Mesothelial cell of epicardium (in vitro differentiated cells): ENCODE results near the gene NFIB. TPM values are rescaled to one million over a fixed set of nuclear protein-coding genes. Genes with fewer than 3 reads are reported as not detected.

Experiments used
- DNase-seq, 2 experiments: peaks; one replicate each; pipeline ENCODE4 v3.0.0; 2021; ENCODE audit warnings: low spot score in 2 of 2; ENCODE audit not compliant: unreplicated experiment in 2 of 2
- H3K27ac Mint-ChIP-seq: 2 replicates; pipeline ENCODE4 v1.8.0; 2021; ENCODE audit warnings: mixed read lengths
- H3K27me3 Mint-ChIP-seq: 2 replicates; pipeline ENCODE4 v1.8.0; 2021; ENCODE audit warnings: low read depth, mixed read lengths
- H3K36me3 Mint-ChIP-seq: 2 replicates; pipeline ENCODE4 v1.8.0; 2021; ENCODE audit warnings: mixed read lengths
- H3K4me1 Mint-ChIP-seq: 2 replicates; pipeline ENCODE4 v1.8.0; 2021; ENCODE audit warnings: mixed read lengths
- H3K4me3 Mint-ChIP-seq: 2 replicates; pipeline ENCODE4 v1.8.0; 2021; ENCODE audit warnings: mild to moderate bottlenecking, moderate library complexity, mixed read lengths
- H3K9me3 Mint-ChIP-seq: 2 replicates; pipeline ENCODE4 v1.8.0; 2021; ENCODE audit warnings: mixed read lengths
- CTCF ChIP-seq: fragments of 200-600 bp; sonication (generic); IDR thresholded peaks from one replicate; pipeline ENCODE4 v1.5.0; 2021; ENCODE audit warnings: antibody characterized with exemption; ENCODE audit not compliant: unreplicated experiment
- total RNA-seq: library from RNA; stranded (reverse); gene quantifications from 3 replicates; pipeline ENCODE4 v1.2.1, GENCODE V29; 2021

The NFIB gene
- total RNA-seq, 1 donor from 2014 or later: 230 TPM

- Mint-ChIP-seq H3K27ac (peak overlapping the region; percentile 30), H3K4me3 (no peak overlapping the region), H3K36me3 (peaks cover 23% of the 10 kb centered on the region), H3K4me1 (peaks cover 64% of the 10 kb centered on the region), H3K9me3 (no peaks in the 10 kb centered on the region), H3K27me3 (no peaks in the 10 kb centered on the region)
- no peak for TF ChIP-seq CTCF
- no peak for DNase-seq
These were observed 15.3 kb downstream of the NFIB start for GRCh38 chr9:14298601-14299022.

GRCh38 chr9:14296495-14297113 lies 17.3 kb downstream of the NFIB start:
- Mint-ChIP-seq H3K4me3 (no peak overlapping the region), H3K36me3 (peaks cover 21% of the 10 kb centered on the region), H3K9me3 (no peaks in the 10 kb centered on the region), H3K27me3 (no peaks in the 10 kb centered on the region), H3K27ac (no peak overlapping the region), H3K4me1 (peaks cover 52% of the 10 kb centered on the region)
- no peak for DNase-seq
- TF ChIP-seq CTCF: no peak

GRCh38 chr9:14294659-14295058 lies 19.3 kb downstream of the NFIB start:
- no peak for TF ChIP-seq CTCF
- Mint-ChIP-seq H3K4me1 (peaks cover 38% of the 10 kb centered on the region), H3K36me3 (peaks cover 24% of the 10 kb centered on the region), H3K27ac (peak overlapping the region; percentile 26), H3K27me3 (no peaks in the 10 kb centered on the region), H3K4me3 (no peak overlapping the region), H3K9me3 (no peaks in the 10 kb centered on the region)
- no peak for DNase-seq

GRCh38 chr9:14293801-14294200 lies 20.1 kb downstream of the NFIB start:
- no peak for TF ChIP-seq CTCF
- no peak for DNase-seq
- no peaks in the 10 kb centered on the region for H3K27me3 Mint-ChIP-seq
- peaks cover 24% of the 10 kb centered on the region for H3K36me3 Mint-ChIP-seq
- no peaks in the 10 kb centered on the region for H3K9me3 Mint-ChIP-seq
- H3K4me3 Mint-ChIP-seq: no peak overlapping the region
- H3K27ac Mint-ChIP-seq: peak overlapping the region; percentile 16
- H3K4me1 Mint-ChIP-seq: peaks cover 29% of the 10 kb centered on the region

GRCh38 chr9:14292181-14292739 lies 21.7 kb downstream of the NFIB start:
- TF ChIP-seq CTCF: no peak
- H3K4me1 Mint-ChIP-seq: peaks cover 24% of the 10 kb centered on the region
- H3K36me3 Mint-ChIP-seq: peaks cover 28% of the 10 kb centered on the region
- H3K27ac Mint-ChIP-seq: no peak overlapping the region
- no peaks in the 10 kb centered on the region for H3K27me3 Mint-ChIP-seq
- no peak overlapping the region for H3K4me3 Mint-ChIP-seq
- H3K9me3 Mint-ChIP-seq: no peaks in the 10 kb centered on the region
- DNase-seq: no peak

GRCh38 chr9:14289916-14290315 lies 24.0 kb downstream of the NFIB start:
- no peak for DNase-seq
- no peak overlapping the region for H3K4me3 Mint-ChIP-seq
- H3K27ac Mint-ChIP-seq: peak overlapping the region; percentile 47
- no peak for TF ChIP-seq CTCF
- H3K9me3 Mint-ChIP-seq: no peaks in the 10 kb centered on the region
- H3K36me3 Mint-ChIP-seq: peaks cover 26% of the 10 kb centered on the region
- H3K27me3 Mint-ChIP-seq: no peaks in the 10 kb centered on the region
- H3K4me1 Mint-ChIP-seq: peaks cover 23% of the 10 kb centered on the region
